A549 (cell line): ENCODE data around the gene PLEKHG4B. TPM values are rescaled to one million over a fixed set of nuclear protein-coding genes. Genes with fewer than 3 reads are reported as not detected.

ENCODE experiments used
- ATAC-seq, 2 experiments: fragments of 200-7000 bp in 1 of 2; fragments of >200 bp in 1 of 2; cut with Nextera tagmentation in 1 of 2; cut with Tn5 transposase in 1 of 2; 3 replicates each; pipeline versions ENCODE4 v1.8.0 to v1.9.1; 2018 to 2020; ENCODE audit warnings: mild to moderate bottlenecking in 1 of 2, moderate library complexity in 1 of 2
- CTCF ChIA-PET: fragments of 300-600 bp; sonication (Branson Sonifier 250); formaldehyde crosslinking; extraction: SDS; loops from one replicate; lab custom pipeline; 2021; ENCODE audit warnings: antibody characterized with exemption, inconsistent platforms; lab: Yijun Ruan, JAX
- POLR2A ChIA-PET: fragments of 350-600 bp; formaldehyde crosslinking; extraction: SDS; loops from one replicate; lab custom pipeline; 2021; ENCODE audit warnings: antibody characterized with exemption, inconsistent platforms; lab: Yijun Ruan, JAX
- DNase-seq, 2 experiments: peaks; one replicate each; pipeline versions ENCODE4 v3.0.0 to v3.0.0-alpha.2; 2011 to 2016; ENCODE audit warnings: low read depth in 1 of 2, low spot score in 1 of 2
- FAIRE-seq: peaks from 2 replicates; lab custom pipeline; 2011; peaks lifted over from hg19 to GRCh38; lab: Jason Lieb, UNC
- H3K27ac ChIP-seq, 2 experiments: fragments of >200 bp; sonication (Bioruptor Twin); formaldehyde crosslinking; 3 replicates each; pipeline ENCODE4 v1.5.1; 2016 to 2017
- H3K4me1 ChIP-seq: fragments of >200 bp; sonication (Bioruptor Twin); formaldehyde crosslinking; 3 replicates; pipeline ENCODE4 v1.6.1; 2016
- H3K4me2 ChIP-seq: fragments of >200 bp; sonication (Bioruptor Twin); formaldehyde crosslinking; 3 replicates; pipeline ENCODE4 v1.6.1; 2016
- H3K4me3 ChIP-seq: fragments of >200 bp; sonication (Bioruptor Twin); formaldehyde crosslinking; 3 replicates; pipeline ENCODE4 v1.5.1; 2016
- H3K9me3 ChIP-seq: fragments of >200 bp; sonication (Bioruptor Twin); formaldehyde crosslinking; 3 replicates; pipeline ENCODE4 v1.6.1; 2016
- CHD4 ChIP-seq: fragments of 200-600 bp; sonication (generic); IDR thresholded peaks from 2 replicates; pipeline ENCODE4 v1.6.1; 2016; ENCODE audit warnings: antibody characterized with exemption, mild to moderate bottlenecking, borderline replicate concordance
- EHMT2 ChIP-seq: fragments of 200-600 bp; sonication (generic); IDR thresholded peaks from 2 replicates; pipeline ENCODE4 v1.6.1; 2016; ENCODE audit warnings: antibody characterized with exemption, low read depth, mild to moderate bottlenecking, moderate library complexity
- ESRRA ChIP-seq: fragments of 150-350 bp; IDR thresholded peaks from 2 replicates; pipeline ENCODE4 v1.6.1; 2014; ENCODE audit warnings: mild to moderate bottlenecking, low read length, borderline replicate concordance
- FOXS1 ChIP-seq: fragments of 250-450 bp; sonication (Bioruptor Pico); IDR thresholded peaks from 2 replicates; pipeline ENCODE4 v1.5.0; 2020; ENCODE audit warnings: mild to moderate bottlenecking, moderate library complexity
- GATA3 ChIP-seq: IDR thresholded peaks from 2 replicates; pipeline ENCODE4 v1.6.1; 2012; ENCODE audit warnings: borderline replicate concordance
- HMGXB4 ChIP-seq: fragments of 250-450 bp; sonication (Bioruptor Pico); IDR thresholded peaks from 2 replicates; pipeline ENCODE4 v1.5.0; 2021; ENCODE audit warnings: mild to moderate bottlenecking, moderate library complexity, borderline replicate concordance
- JUNB ChIP-seq: fragments of >200 bp; sonication (Bioruptor Twin); formaldehyde crosslinking; IDR thresholded peaks from 2 replicates; pipeline ENCODE4 v1.6.1; 2016
- MAFK ChIP-seq: fragments of 450-650 bp; IDR thresholded peaks from 2 replicates; pipeline ENCODE4 v1.6.1; 2014; ENCODE audit not compliant: partially characterized antibody
- MYC ChIP-seq: IDR thresholded peaks from 2 replicates; pipeline ENCODE4 v1.6.1; 2012; ENCODE audit warnings: mild to moderate bottlenecking, inconsistent platforms, low read length, improper control_type of control experiment, borderline replicate concordance
- RCOR1 ChIP-seq: fragments of 150-350 bp; IDR thresholded peaks from 2 replicates; pipeline ENCODE4 v1.6.1; 2014; ENCODE audit warnings: antibody characterized with exemption, low read length, low read depth
- TFCP2L1 ChIP-seq: fragments of 250-450 bp; sonication (Bioruptor Pico); IDR thresholded peaks from 2 replicates; pipeline ENCODE4 v1.5.0; 2021; ENCODE audit warnings: mild to moderate bottlenecking
- USF2 ChIP-seq: fragments of 450-650 bp; IDR thresholded peaks from 2 replicates; pipeline ENCODE4 v1.6.1; 2014; ENCODE audit warnings: antibody characterized with exemption
- ZFP36 ChIP-seq: fragments of 450-650 bp; IDR thresholded peaks from 2 replicates; pipeline ENCODE4 v1.6.1; 2014; ENCODE audit warnings: borderline replicate concordance; ENCODE audit not compliant: partially characterized antibody
- ZNF302 ChIP-seq: fragments of 250-450 bp; sonication (Bioruptor Pico); IDR thresholded peaks from 2 replicates; pipeline ENCODE4 v1.9.0; 2021; ENCODE audit warnings: inconsistent platforms, mild to moderate bottlenecking, moderate library complexity
- WGBS: methylation state at CpG from one replicate; pipeline ENCODE4 v1.1.6; 2017; ENCODE audit errors: missing lambda C conversion rate; 5-methylcytosine and 5-hydroxymethylcytosine counted together
- polyA plus RNA-seq, 4 experiments: library from polyadenylated mRNA; depleted of rRNA in 3 of 4; stranded (reverse); fragments of >200 nt; fragmentation: RNase III in 1 of 4; extraction: RNeasy Plus Mini Kit Qiagen cat#74134 plus additional on column Dnase treatment in 1 of 4; gene quantifications; 2 replicates in 3 of 4; 3 replicates in 1 of 4; pipeline ENCODE4 v1.2.3, GENCODE V29; 2011 to 2017
- TF ChIP-seq, protein P1 (sequence below): fragments of >200 bp; sonication (Bioruptor Twin); formaldehyde crosslinking; IDR thresholded peaks from 3 replicates; pipeline ENCODE4 v1.6.1; 2016

Gene PLEKHG4B
- polyA plus RNA-seq, 2 of the 4 experiments (the other 2 are of a cell fraction), result 0.57 to 0.59 TPM

DNA sequence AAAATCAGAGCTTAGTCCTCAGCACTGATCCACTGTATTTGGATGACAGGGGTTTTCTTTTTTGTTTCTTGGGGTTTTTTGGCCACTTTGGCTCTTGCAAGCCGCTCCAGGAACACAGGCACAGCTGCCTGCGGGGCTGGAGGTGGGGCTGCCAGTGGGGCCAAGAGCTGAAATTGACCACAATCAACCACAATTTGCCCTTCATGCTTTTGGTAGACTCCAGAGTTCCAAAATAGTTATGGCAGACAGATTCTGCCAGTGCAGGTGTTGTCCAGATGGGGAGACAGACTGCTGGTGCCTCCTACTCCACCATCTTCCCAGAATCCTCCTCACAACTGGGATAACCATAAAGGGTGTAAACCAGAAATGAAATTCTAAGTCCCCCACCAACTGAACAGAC, 36.5 kb downstream of the PLEKHG4B start:
- no peak overlapping the region for H3K27ac ChIP-seq
- ATAC-seq (no peak), FAIRE-seq (no peak), DNase-seq (no peak)
- POLR2A ChIA-PET, result no interaction called here
- TF ChIP-seq USF2, result no peak
- TF ChIP-seq ZNF302, result no peak
- TF ChIP-seq MAFK, result no peak
- no peak for TF ChIP-seq RCOR1
- TF ChIP-seq CHD4, result no peak
- TF ChIP-seq TFCP2L1 (CRISPR knock-in tag), result no peak
- TF ChIP-seq HMGXB4 (CRISPR knock-in tag), result no peak
- TF ChIP-seq, protein P1, sequence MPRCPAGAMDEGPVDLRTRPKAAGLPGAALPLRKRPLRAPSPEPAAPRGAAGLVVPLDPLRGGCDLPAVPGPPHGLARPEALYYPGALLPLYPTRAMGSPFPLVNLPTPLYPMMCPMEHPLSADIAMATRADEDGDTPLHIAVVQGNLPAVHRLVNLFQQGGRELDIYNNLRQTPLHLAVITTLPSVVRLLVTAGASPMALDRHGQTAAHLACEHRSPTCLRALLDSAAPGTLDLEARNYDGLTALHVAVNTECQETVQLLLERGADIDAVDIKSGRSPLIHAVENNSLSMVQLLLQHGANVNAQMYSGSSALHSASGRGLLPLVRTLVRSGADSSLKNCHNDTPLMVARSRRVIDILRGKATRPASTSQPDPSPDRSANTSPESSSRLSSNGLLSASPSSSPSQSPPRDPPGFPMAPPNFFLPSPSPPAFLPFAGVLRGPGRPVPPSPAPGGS, result no peak
- TF ChIP-seq MYC, result no peak
- TF ChIP-seq EHMT2, result no peak
- no peak for TF ChIP-seq FOXS1 (CRISPR knock-in tag)
- TF ChIP-seq ESRRA, result no peak
- peaks cover 13% of the 10 kb centered on the region; the same call in 2 of the 3 replicates for H3K9me3 ChIP-seq
- 49% methylated on average over 2 of the region's 2 CpGs for WGBS
- no peak overlapping the region for H3K4me3 ChIP-seq
- no peaks in the 10 kb centered on the region for H3K4me1 ChIP-seq
- no peak overlapping the region for H3K4me2 ChIP-seq
- CTCF ChIA-PET, result interaction anchor here (2.2 to 2.3 kb wide), 2 partner anchors 11 to 15 kb away, joined by 4 to 8 read pairs; no protein-coding TSS in a partner anchor

- CTCF ChIA-PET, result interaction anchor here (1.0 to 2.3 kb wide), 3 partner anchors 10 to 59 kb away, joined by 4 to 8 read pairs (median 4); no protein-coding TSS in a partner anchor
- H3K27ac ChIP-seq, result no peak overlapping the region
- H3K4me2 ChIP-seq, result no peak overlapping the region
- FAIRE-seq (no peak), ATAC-seq (no peak), DNase-seq (no peak)
- H3K9me3 ChIP-seq, result peaks cover 13% of the 10 kb centered on the region; the same call in 2 of the 3 replicates
- H3K4me3 ChIP-seq, result no peak overlapping the region
- no peaks in the 10 kb centered on the region for H3K4me1 ChIP-seq
- 21% methylated on average over 2 of the region's 2 CpGs for WGBS
- peak; percentile 55 for TF ChIP-seq MAFK
- TF ChIP-seq FOXS1 (CRISPR knock-in tag), result no peak
- TF ChIP-seq, all 56 proteins: peak for 1
- POLR2A ChIA-PET, result no interaction called here
Measured at GRCh38 chr5:129148-129547, 37.2 kb downstream of the PLEKHG4B start.

DNA sequence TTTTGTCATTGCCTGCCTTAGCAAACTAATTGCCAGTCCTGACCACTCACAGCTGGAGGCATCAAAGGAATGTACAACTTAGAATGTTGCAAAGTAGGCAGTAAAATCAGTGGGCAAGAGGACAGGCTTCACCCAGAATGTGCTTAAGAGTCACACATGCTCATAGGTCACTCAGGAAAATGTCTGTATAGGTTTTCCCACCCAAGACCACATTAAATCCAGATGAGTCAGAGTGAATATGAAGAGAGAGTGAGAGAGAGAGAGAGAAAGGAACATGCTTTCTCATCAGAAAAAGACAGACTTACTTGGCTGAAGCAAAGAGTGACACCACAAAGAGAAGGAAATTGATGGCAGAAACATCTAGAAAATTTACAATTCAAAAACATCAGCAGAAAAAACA, 37.9 kb downstream of the PLEKHG4B start:
- CTCF ChIA-PET, result interaction anchor here (0.6 to 2.3 kb wide), 5 partner anchors 9 to 88 kb away, joined by 3 to 8 read pairs (median 4); partner anchors contain the start of genes CCDC127 and SDHA
- Histone ChIP-seq H3K9me3 (peaks cover 13% of the 10 kb centered on the region; the same call in 2 of the 3 replicates), H3K4me1 (no peaks in the 10 kb centered on the region), H3K4me2 (no peak overlapping the region), H3K27ac (no peak overlapping the region), H3K4me3 (no peak overlapping the region)
- TF ChIP-seq GATA3 (no peak), JUNB (no peak), ZFP36 (no peak), CHD4 (no peak), ZNF302 (no peak)
- no peak for ATAC-seq
- no peak for FAIRE-seq
- no peak for DNase-seq
- POLR2A ChIA-PET, result no interaction called here
